RWPE1 (cell line): ENCODE data around the gene FAM234A.

Experiments used
- CTCF ChIA-PET: fragments of 350-600 bp; sonication (Branson Sonifier 250); formaldehyde crosslinking; extraction: SDS; loops from one replicate; lab custom pipeline; 2021; lab: Yijun Ruan, JAX
- POLR2A ChIA-PET: fragments of 400-600 bp; formaldehyde crosslinking; extraction: SDS; loops from one replicate; lab custom pipeline; 2020; ENCODE audit warnings: antibody characterized with exemption; ENCODE audit not compliant: low non-redundant PET; lab: Yijun Ruan, JAX
- DNase-seq: peaks from one replicate; pipeline ENCODE4 v3.0.0; 2012; ENCODE audit warnings: low spot score
- H3K27ac ChIP-seq: fragments of 450-650 bp; 2 replicates; pipeline ENCODE4 v1.5.1; 2017
- TF ChIP-seq, protein P1 (sequence below): fragments of 450-650 bp; conservative IDR thresholded peaks from 2 replicates; pipeline ENCODE4 v1.5.1; 2017; ENCODE audit warnings: low read depth, mild to moderate bottlenecking

Gene FAM234A, protein sequence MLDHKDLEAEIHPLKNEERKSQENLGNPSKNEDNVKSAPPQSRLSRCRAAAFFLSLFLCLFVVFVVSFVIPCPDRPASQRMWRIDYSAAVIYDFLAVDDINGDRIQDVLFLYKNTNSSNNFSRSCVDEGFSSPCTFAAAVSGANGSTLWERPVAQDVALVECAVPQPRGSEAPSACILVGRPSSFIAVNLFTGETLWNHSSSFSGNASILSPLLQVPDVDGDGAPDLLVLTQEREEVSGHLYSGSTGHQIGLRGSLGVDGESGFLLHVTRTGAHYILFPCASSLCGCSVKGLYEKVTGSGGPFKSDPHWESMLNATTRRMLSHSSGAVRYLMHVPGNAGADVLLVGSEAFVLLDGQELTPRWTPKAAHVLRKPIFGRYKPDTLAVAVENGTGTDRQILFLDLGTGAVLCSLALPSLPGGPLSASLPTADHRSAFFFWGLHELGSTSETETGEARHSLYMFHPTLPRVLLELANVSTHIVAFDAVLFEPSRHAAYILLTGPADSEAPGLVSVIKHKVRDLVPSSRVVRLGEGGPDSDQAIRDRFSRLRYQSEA

DNA sequence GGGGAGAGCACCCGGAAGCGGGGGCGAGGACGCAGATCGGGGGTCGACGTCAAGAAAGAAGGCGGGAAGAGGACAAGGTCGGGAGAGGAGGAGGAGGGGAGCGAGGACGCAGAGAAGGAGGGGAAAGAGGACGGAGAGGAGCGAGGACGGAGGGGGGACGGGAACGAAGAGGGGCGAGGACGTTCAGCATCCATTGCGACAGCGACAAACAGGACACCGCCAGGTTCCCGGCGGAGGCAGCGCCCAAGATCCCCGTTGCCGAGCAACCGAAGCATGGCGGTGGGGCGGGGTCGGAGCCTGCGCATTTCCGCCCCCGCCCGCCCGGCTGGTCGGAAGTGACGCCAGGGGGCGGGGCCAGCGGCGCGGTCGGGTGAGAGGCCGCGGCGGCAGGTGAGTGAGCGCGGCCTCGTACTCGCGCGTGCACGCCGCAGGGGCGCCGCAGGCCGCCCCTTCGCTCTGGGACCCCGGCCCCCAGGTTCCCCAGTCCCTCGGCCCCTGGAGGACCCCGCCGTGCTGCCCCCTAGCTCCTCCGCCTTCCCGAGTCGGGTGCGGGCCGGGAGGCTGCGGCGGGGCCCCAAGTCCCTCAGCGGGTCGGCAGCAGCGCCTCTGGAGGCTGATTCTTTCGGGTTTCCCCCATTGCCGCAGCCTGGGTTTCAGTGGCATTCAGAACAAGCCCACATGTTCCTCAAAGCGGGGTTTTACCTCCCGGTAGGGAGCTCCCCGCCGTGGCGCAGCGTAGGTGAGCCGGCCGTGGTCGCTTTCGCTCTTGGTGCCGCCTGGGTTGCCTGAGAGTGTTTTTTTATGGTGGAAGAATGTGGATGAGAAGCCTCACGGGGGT lies at the start of gene FAM234A:
Gene FAM234A, plus strand, starts transcription at position 354 of the 838 bp plus-strand sequence. CDS start 19,593 bp downstream, outside the sequence.
- peak; percentile 95 for DNase-seq
- ChIA-PET CTCF (interaction anchor here (0.6 to 0.8 kb wide), 4 partner anchors 11 to 190 kb away, joined by 3 to 6 read pairs (median 4); partner anchors contain the start of gene HBQ1), POLR2A (interaction anchor here (0.6 to 1.1 kb wide), 2 partner anchors 35 to 39 kb away, joined by 3 to 4 read pairs; no protein-coding TSS in a partner anchor)
- peak within 1 kb of the TSS; percentile 96 for H3K27ac ChIP-seq
- TF ChIP-seq, protein P1, sequence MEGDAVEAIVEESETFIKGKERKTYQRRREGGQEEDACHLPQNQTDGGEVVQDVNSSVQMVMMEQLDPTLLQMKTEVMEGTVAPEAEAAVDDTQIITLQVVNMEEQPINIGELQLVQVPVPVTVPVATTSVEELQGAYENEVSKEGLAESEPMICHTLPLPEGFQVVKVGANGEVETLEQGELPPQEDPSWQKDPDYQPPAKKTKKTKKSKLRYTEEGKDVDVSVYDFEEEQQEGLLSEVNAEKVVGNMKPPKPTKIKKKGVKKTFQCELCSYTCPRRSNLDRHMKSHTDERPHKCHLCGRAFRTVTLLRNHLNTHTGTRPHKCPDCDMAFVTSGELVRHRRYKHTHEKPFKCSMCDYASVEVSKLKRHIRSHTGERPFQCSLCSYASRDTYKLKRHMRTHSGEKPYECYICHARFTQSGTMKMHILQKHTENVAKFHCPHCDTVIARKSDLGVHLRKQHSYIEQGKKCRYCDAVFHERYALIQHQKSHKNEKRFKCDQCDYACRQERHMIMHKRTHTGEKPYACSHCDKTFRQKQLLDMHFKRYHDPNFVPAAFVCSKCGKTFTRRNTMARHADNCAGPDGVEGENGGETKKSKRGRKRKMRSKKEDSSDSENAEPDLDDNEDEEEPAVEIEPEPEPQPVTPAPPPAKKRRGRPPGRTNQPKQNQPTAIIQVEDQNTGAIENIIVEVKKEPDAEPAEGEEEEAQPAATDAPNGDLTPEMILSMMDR = peak; percentile 65

DNA sequence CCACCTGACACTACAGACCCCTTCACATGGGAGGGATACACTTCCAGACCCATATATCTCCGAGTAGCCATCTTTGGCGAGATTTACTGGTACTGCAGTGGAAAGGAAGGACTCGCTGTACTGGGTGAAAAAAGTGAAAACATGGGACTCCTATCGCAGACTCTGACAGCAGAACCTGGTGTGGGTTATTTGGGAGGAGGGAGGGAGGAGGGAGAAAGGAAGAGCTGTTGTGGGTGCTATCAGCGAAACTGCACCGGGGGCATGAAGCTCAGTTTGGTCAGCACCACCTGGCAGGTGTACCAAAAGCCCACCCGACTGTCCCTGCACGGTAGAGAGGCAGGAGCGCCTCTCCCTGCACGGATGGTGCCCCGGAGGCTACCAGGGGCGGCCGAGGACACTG lies 49.4 kb upstream of the FAM234A start:
- POLR2A ChIA-PET = no interaction called here
- DNase-seq = no peak
- no peak overlapping the region for H3K27ac ChIP-seq
- TF ChIP-seq, protein P1 = no peak
- CTCF ChIA-PET = interaction anchor here (0.6 kb wide), 1 partner anchor 79 kb away, joined by 3 read pairs; no protein-coding TSS in a partner anchor

DNA sequence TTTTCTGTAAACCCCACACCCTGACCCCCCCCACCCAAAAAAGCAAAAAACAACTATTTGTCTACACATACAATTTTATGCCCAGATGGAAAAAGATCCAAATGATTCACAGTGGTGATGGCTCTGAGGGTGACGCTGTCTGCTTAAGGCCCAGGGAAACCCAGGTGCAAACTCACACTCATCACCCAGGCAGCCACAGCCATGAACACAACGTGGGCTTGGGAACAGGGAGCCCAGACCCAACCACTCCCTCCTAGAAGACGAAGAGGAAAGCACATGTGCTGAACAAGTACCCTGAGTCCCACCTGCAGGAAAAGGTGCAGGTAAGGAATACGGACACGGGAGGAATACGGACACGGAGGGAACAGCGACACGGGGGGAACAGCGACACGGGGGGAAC lies 48.9 kb upstream of the FAM234A start:
- no peak for DNase-seq
- H3K27ac ChIP-seq = no peak overlapping the region
- CTCF ChIA-PET = no interaction called here
- POLR2A ChIA-PET = no interaction called here
- TF ChIP-seq, protein P1 = no peak

DNA sequence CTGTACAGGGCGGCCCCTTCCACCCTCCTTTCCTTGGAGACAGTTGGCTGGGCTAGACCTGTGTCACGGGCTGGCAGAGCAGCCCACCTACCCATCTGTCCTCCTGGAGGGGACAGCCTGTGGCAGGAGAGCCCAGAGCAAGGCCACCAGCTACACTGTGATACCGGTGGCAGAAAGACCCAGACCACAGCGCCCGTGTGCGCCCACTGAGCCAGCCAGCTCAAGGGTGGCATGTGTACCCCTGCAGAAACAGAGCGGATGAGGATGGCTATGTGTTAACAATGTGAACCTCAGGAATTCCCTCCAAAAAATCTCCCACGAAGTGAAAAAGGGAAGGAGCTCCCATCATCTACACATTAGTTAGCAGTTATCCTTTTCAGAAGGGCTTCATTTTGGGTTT lies 47.3 kb upstream of the FAM234A start:
- TF ChIP-seq, protein P1 = no peak
- ChIA-PET CTCF (interaction anchor here (0.6 to 1.4 kb wide), 2 partner anchors 80 to 175 kb away, joined by 3 to 5 read pairs; no protein-coding TSS in a partner anchor), POLR2A (no interaction called here)
- DNase-seq = no peak
- peak overlapping the region; percentile 10; the same call in 1 of the 2 replicates for H3K27ac ChIP-seq

DNA sequence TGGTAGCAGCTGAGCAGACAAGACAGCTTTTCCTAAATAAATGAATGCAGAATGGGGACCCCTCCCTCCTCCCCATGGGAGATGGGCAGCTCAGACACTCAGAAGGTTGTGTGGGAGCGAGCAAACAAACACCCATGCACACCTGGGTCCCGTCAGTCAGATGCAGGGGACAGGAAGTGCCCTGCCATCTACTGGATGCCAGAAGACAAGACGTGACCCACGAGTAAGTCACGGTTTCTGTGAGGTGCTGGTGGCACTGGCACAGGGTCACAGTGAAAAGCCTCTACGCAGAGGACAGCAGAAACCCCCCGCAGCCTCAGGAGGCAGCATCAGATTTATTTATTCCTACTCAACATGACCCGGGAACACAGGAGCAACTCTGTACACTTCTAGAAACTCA lies 45.9 kb upstream of the FAM234A start:
- TF ChIP-seq, protein P1 = no peak; the same call in 1 of the 2 replicates
- ChIA-PET POLR2A (no interaction called here), CTCF (interaction anchor here (0.5 to 1.4 kb wide), 8 partner anchors 13 to 173 kb away, joined by 3 to 9 read pairs (median 4); no protein-coding TSS in a partner anchor)
- no peak for DNase-seq
- H3K27ac ChIP-seq = peak overlapping the region; percentile 30; the same call in 1 of the 2 replicates
